Measurements from ENCODE around the gene COL7A1. TPM values are rescaled to one million over a fixed set of nuclear protein-coding genes. Genes with fewer than 3 reads are reported as not detected.

COL7A1 gene
- polyA plus RNA-seq, 3 donors, result 12.9 to 14.7 (median 14.2) TPM

Other genes starting within 250 kb of the COL7A1 start
- gene FBXW12, start 223.1 kb downstream of the COL7A1 start, polyA plus RNA-seq (ENCODE audit: insufficient read length in 3 of 3), result under 1 TPM; 0.33 to 0.50 (median 0.35) TPM
- 100 to 1,000 TPM; 140 to 172 (median 150) TPM for gene PLXNB1, start 165.2 kb downstream of the COL7A1 start, polyA plus RNA-seq (ENCODE audit: insufficient read length in 3 of 3)
- 10 to 100 TPM; 26.0 to 33.4 (median 27.2) TPM for gene CCDC51, start 155.2 kb downstream of the COL7A1 start, polyA plus RNA-seq (ENCODE audit: insufficient read length in 3 of 3)
- 100 to 1,000 TPM; 284 to 297 (median 286) TPM for gene TMA7, start 155.1 kb downstream of the COL7A1 start, polyA plus RNA-seq (ENCODE audit: insufficient read length in 3 of 3)
- 10 to 100 TPM; 13.1 to 13.7 (median 13.4) TPM for gene ATRIP, start 148.6 kb downstream of the COL7A1 start, polyA plus RNA-seq (ENCODE audit: insufficient read length in 3 of 3)
- 100 to 1,000 TPM in 2 of 3 donors, 10 to 100 TPM in 1; 95.0 to 104 (median 104) TPM for gene SHISA5, start 91.2 kb downstream of the COL7A1 start, polyA plus RNA-seq (ENCODE audit: insufficient read length in 3 of 3)
- gene PFKFB4, start 38.5 kb downstream of the COL7A1 start, polyA plus RNA-seq (ENCODE audit: insufficient read length in 3 of 3), result 1 to 10 TPM; 3.9 to 4.4 (median 4.1) TPM
- under 1 TPM; 0.19 to 0.25 (median 0.25) TPM for gene UCN2, start 31.5 kb downstream of the COL7A1 start, polyA plus RNA-seq (ENCODE audit: insufficient read length in 3 of 3)
- 100 to 1,000 TPM; 294 to 321 (median 294) TPM for gene UQCRC1, start 14.3 kb upstream of the COL7A1 start, polyA plus RNA-seq (ENCODE audit: insufficient read length in 3 of 3)
- not detected for gene TMEM89, start 26.4 kb upstream of the COL7A1 start, polyA plus RNA-seq (ENCODE audit: insufficient read length in 3 of 3)
- gene SLC26A6, start 40.1 kb upstream of the COL7A1 start, polyA plus RNA-seq (ENCODE audit: insufficient read length in 3 of 3), result 10 to 100 TPM; 16.5 to 26.2 (median 18.4) TPM
- under 1 TPM; 0.74 to 0.81 (median 0.76) TPM for gene CELSR3, start 67.6 kb upstream of the COL7A1 start, polyA plus RNA-seq (ENCODE audit: insufficient read length in 3 of 3)
- 10 to 100 TPM; 13.6 to 18.8 (median 18.2) TPM for gene NCKIPSD, start 90.6 kb upstream of the COL7A1 start, polyA plus RNA-seq (ENCODE audit: insufficient read length in 3 of 3)
- 100 to 1,000 TPM; 195 to 214 (median 213) TPM for gene IP6K2, start 121.9 kb upstream of the COL7A1 start, polyA plus RNA-seq (ENCODE audit: insufficient read length in 3 of 3)

Data from right renal cortex interstitium (tissue), 3 donors.